Cortex of kidney (tissue), 1 donor: ENCODE data around the gene TCEAL4.

Experiments used
- DNase-seq: peaks from one replicate; lab custom pipeline; 2025; lab: John Stamatoyannopoulos, UW

The TCEAL4 gene

GRCh38 chrX:103585411-103586313, at the start of gene TCEAL4:
TSS of gene TCEAL4 (plus strand) at chrX:103585515. CDS start at chrX:103586676, 1,161 bp downstream.
- DNase-seq = no peak

GRCh38 chrX:103536071-103536470, 49.2 kb upstream of the TCEAL4 start:
- DNase-seq = no peak

- no peak for DNase-seq
Measured at GRCh38 chrX:103536732-103537131, 48.6 kb upstream of the TCEAL4 start.

- no peak for DNase-seq
Measured at GRCh38 chrX:103537871-103538387, 47.4 kb upstream of the TCEAL4 start.

GRCh38 chrX:103538728-103539127, 46.6 kb upstream of the TCEAL4 start:
- DNase-seq = no peak

GRCh38 chrX:103539695-103540094, 45.6 kb upstream of the TCEAL4 start:
- no peak for DNase-seq

- DNase-seq = no peak
Measured at GRCh38 chrX:103540145-103540544, 45.2 kb upstream of the TCEAL4 start.

DNA sequence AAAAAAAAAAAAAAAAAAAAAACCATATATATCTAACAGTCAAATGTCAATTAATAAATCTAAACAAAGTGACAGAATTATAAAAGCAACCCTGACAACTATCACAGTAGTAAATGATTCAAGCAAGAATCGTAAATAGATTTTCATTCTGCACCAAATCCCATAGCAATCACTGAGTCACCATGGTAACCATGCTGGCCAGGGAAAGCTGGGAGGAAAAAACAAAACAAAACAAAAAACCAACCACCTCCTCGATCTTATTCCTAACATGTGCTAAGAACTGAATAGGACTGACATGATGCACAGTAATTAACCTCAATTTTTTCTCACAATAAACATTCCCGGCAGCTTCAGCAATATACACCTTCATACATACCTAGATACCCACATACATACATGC, 35.4 kb upstream of the TCEAL4 start:
- no peak for DNase-seq

DNA sequence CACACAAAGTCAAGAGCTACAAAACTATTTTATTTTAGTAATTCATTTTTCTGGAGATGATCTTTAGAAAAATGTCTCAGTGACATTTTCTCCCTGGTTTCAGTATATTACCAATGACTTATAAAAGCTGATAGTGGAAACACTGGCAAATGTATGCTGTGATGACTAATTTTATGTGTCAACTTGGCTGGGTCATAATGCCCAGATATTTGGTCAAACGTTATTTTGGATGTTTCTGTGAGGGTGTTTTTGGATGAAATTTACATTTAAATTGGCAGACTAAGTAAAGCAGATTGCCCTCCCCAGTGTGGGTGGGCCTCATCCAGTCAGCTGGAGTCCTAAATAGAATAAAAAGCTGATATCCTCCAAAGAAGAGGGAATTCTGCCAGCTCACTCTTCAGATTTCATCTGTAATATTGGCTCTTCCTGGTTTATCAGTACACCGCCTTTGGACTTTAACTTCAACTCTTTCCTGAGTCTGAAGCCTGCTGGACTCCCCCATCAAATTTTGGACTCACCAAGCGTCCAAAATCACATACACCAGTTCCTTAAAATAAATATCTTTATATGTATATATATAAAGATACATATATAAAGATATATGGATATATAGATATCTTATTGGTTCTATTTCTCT, 34.8 kb upstream of the TCEAL4 start:
- no peak for DNase-seq

DNA sequence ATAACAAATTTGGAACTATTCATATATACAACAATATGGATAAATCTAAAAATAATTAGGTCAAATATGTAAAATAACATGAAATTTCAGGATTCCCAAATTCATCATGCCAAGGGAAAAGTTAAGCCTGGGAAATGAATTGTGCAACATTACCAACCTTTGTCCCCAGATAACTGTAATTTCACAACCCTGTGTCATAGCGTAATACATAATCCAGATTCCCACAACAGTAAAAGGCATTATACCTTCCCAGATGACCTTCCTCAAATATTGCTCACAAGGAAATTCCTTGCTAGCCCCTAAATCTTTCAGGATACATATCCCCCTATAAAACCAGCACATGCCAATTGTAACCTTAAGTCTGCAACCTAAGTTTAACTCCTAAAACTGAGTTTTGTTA, 33.1 kb upstream of the TCEAL4 start:
- DNase-seq = no peak

- DNase-seq = no peak
Measured at GRCh38 chrX:103554687-103555424, 30.5 kb upstream of the TCEAL4 start.

GRCh38 chrX:103556963-103557612, 28.2 kb upstream of the TCEAL4 start:
- DNase-seq = no peak

GRCh38 chrX:103560256-103560655, 25.1 kb upstream of the TCEAL4 start:
- DNase-seq = no peak

GRCh38 chrX:103562801-103563200, 22.5 kb upstream of the TCEAL4 start:
- no peak for DNase-seq

DNA sequence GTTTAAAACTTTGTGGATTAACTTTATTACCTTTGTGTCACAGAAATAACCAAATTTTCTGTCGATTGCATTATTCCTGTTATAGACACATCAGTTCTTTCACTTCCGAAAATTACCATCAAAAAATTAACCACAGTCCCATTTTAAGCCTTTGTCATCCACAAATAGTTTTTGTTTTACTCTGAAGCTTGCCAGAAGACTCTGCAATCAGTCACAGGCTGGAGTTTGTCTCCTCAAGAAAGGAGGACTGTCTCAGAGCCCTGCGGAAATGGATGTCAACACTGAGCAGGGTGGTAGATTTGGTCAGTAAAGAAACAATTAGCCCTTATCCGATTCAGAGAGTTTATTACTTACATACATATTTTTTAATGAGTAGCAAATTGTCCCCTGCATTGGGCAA, 20.1 kb upstream of the TCEAL4 start:
- no peak for DNase-seq

DNA sequence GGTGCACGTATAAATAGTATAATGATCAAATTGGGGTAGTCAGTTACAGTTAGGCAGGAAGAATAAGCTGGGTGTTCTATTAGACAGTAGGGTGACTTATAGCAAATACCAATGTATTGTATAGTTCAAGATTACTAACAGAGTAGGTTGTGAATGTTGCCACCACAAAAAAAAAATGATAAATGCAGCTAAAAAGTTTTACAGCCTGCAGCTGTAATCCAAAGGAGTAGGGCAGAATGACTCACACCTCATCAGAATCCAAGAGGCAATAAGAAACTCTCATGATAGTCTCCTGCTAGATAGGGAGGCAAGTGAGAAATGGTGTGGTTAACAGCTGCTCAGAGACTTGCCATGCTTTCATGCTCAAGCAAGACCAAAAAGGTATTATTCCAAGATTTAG, 19.6 kb upstream of the TCEAL4 start:
- DNase-seq = no peak

- no peak for DNase-seq
Measured at GRCh38 chrX:103571121-103571520, 14.2 kb upstream of the TCEAL4 start.

DNA sequence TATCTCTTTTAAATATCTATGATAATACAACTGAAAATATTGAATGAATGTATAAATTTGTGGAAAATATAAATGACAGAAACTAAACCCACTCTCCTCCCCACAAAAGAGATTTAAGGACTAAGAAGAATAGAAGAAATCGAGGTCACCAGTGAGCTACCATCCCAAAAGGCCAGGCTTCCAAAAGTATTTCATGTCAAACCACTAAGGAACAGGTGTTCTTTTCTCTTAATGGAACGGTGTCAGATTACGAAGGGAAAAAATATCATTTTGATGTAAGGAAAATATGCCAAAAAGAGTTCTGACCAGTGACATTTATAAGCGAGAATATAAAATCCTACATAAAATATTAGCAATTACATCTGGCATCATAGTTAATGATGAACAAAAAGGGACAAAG, 13.6 kb upstream of the TCEAL4 start:
- no peak for DNase-seq

DNA sequence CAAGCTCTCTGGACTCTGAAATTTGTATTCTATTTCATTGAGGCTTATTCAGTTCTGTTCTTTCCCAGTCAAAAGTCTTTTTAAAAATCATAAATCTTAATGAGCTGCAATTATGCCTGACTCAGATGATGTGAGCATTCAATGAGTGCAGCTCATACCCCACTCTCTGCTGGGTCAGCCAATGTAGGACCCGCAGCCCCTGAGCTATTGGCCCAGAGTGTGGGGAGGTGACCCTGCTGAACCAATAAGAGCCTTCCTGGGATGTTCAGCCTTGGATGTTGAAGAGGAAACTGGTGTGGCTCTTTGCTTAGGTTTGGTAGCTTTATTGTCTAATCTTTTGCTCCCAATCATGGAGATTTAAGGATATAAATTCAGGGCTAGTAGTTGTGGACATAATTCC, 12.1 kb upstream of the TCEAL4 start:
- DNase-seq = no peak

DNA sequence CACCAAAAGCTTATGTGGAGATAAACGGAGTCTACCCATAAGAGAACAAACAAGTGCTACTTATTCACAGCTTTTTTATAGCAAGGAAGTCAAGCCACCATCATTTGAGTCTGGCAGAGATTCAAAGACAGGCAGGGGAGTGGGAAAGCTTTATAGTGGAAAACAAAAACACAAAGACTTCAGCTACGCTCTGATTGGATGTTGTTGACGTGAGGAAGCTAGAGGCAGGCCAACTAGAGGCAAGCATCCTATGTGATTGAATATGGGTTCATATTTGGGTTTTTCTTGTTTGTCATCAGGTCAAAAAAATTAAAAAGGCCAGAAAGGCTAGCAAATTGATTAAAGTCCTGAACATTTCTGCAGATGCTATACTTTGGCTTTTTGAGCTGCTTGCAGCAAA, 719 bp upstream of the TCEAL4 start:
- no peak for DNase-seq

GRCh38 chrX:103586314-103586646, 965 bp downstream of the TCEAL4 start:
- DNase-seq = no peak

- DNase-seq = no peak
Measured at GRCh38 chrX:103586659-103587058, 1.3 kb downstream of the TCEAL4 start.
